NB4 (cell line): ENCODE measurements around the gene ACE.

Source experiments
- DNase-seq: peaks from one replicate; pipeline ENCODE4 v3.0.0; 2010; ENCODE audit warnings: low read depth
- H3K4me3 ChIP-seq: one replicate; pipeline ENCODE4 v1.5.1; 2011; ENCODE audit warnings: mild to moderate bottlenecking, low read depth, low read length, moderate library complexity
- MYC ChIP-seq: IDR thresholded peaks from 2 replicates; pipeline ENCODE4 v1.6.1; 2011; ENCODE audit warnings: low read depth, low read length
- POLR2A ChIP-seq: IDR thresholded peaks from 2 replicates; pipeline ENCODE4 v1.6.1; 2011; ENCODE audit warnings: mild to moderate bottlenecking; ENCODE audit not compliant: insufficient read length; ENCODE audit errors: extremely low read depth
- TF ChIP-seq, protein P1 (sequence below): IDR thresholded peaks from 2 replicates; pipeline ENCODE4 v1.6.1; 2011; ENCODE audit warnings: low read depth, low read length
- TF ChIP-seq, protein P2 (sequence below): IDR thresholded peaks from one replicate; pipeline ENCODE4 v1.5.1; 2012; ENCODE audit warnings: low read depth, low read length

Gene ACE

GRCh38 chr17:63506627-63507026, 29.8 kb downstream of the ACE start:
- no peak overlapping the region for H3K4me3 ChIP-seq
- TF ChIP-seq, protein P1, sequence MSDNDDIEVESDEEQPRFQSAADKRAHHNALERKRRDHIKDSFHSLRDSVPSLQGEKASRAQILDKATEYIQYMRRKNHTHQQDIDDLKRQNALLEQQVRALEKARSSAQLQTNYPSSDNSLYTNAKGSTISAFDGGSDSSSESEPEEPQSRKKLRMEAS, result no peak
- TF ChIP-seq, protein P2, sequence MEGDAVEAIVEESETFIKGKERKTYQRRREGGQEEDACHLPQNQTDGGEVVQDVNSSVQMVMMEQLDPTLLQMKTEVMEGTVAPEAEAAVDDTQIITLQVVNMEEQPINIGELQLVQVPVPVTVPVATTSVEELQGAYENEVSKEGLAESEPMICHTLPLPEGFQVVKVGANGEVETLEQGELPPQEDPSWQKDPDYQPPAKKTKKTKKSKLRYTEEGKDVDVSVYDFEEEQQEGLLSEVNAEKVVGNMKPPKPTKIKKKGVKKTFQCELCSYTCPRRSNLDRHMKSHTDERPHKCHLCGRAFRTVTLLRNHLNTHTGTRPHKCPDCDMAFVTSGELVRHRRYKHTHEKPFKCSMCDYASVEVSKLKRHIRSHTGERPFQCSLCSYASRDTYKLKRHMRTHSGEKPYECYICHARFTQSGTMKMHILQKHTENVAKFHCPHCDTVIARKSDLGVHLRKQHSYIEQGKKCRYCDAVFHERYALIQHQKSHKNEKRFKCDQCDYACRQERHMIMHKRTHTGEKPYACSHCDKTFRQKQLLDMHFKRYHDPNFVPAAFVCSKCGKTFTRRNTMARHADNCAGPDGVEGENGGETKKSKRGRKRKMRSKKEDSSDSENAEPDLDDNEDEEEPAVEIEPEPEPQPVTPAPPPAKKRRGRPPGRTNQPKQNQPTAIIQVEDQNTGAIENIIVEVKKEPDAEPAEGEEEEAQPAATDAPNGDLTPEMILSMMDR, result no peak
- TF ChIP-seq POLR2A (no peak), MYC (no peak)
- no peak for DNase-seq

DNA sequence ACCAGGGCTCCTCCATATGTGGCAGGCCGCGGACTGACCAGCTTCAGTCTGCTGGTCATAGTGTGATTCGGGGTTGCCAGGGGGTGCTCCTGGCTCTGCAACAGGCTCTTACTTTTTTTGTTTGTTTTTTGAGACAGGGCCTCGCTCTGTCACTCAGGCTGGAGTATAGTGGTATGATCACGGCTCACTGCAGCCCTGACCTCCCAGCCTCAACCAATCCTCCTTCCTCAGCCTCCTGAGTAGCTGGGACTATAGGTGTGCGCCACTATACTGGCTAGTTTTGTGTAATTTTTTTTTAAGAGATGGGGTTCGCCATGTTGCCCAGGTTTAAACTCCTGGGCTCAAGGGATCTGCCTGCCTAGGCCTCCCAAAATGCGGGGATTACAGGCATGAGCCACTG, 34.5 kb downstream of the ACE start:
- no peak overlapping the region for H3K4me3 ChIP-seq
- no peak for DNase-seq
- TF ChIP-seq MYC, result no peak
- TF ChIP-seq, protein P1, result no peak
- no peak for TF ChIP-seq POLR2A
- TF ChIP-seq, protein P2, result no peak

- TF ChIP-seq MYC, result no peak
- TF ChIP-seq POLR2A, result no peak
- TF ChIP-seq, protein P2, result no peak
- TF ChIP-seq, protein P1, result no peak
- no peak overlapping the region for H3K4me3 ChIP-seq
- DNase-seq, result no peak
Observed at GRCh38 chr17:63512388-63512787, 35.5 kb downstream of the ACE start.

DNA sequence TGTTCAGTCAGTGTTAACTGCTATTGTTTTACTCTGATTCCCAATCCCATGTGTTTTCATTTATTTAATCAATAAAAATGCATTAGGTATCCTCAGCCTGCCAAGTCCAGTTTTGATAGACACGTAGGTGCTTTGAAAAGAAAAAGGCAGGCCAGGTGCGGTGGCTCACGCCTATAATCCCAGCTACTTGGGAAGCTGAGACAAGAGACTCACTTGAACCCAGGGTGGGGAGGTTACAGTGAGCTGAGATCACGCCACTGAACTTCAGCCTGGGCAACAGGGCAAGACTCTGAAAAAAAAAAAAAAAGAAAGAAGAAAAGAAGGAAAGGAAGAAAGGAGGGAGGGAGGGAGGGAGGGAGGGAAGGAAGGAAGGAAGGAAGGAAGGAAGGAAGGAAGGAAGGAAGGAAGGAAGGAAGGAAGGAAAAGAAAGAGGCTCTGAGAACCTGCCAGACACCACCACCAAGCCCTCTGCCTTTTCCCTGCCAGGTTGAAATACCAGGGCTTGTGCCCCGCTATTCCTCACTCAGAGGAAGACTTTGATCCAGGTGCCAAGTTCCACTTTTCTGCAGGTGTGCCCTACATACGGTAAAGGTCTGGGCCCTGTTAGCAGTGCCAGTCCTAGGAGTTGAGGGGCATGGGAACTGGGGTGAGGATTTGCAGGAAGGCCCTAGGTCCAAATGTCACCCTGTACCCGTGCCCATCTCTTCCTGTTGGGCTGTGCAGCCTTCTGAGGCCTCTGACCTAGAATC, 36.2 kb downstream of the ACE start:
- TF ChIP-seq MYC (no peak), POLR2A (no peak)
- TF ChIP-seq, protein P1, result no peak
- TF ChIP-seq, protein P2, result no peak
- DNase-seq, result no peak
- no peak overlapping the region for H3K4me3 ChIP-seq

GRCh38 chr17:63514477-63514876, 37.6 kb downstream of the ACE start:
- no peak overlapping the region for H3K4me3 ChIP-seq
- TF ChIP-seq MYC, result no peak
- TF ChIP-seq, protein P1, result no peak
- DNase-seq, result no peak

- TF ChIP-seq, protein P2, result no peak
- TF ChIP-seq MYC, result no peak
- no peak for DNase-seq
- H3K4me3 ChIP-seq, result no peak overlapping the region
Observed at GRCh38 chr17:63514974-63515373, 38.1 kb downstream of the ACE start.
